OCI-LY1 (cell line): ENCODE results near the gene POM121.
"Not testable (repeated sequence)": the region's sequence is repeated elsewhere in the genome, so short reads cannot be mapped to it uniquely, and the experiment has no call there.

Source experiments
- CTCF ChIP-seq: fragments of 200-600 bp; sonication (generic), shearing (Covaris generic); IDR thresholded peaks from 2 replicates; pipeline ENCODE4 v1.5.1; 2017; ENCODE audit warnings: mild to moderate bottlenecking, antibody characterized with exemption, low read length, moderate library complexity, mixed read lengths
- EZH2 ChIP-seq: fragments of 200-600 bp; sonication (generic), shearing (Covaris generic); IDR thresholded peaks from 2 replicates; pipeline ENCODE4 v1.8.0; 2017; ENCODE audit warnings: borderline replicate concordance, mixed run types, mild to moderate bottlenecking, antibody characterized with exemption, low read length, moderate library complexity, mixed read lengths

DNA sequence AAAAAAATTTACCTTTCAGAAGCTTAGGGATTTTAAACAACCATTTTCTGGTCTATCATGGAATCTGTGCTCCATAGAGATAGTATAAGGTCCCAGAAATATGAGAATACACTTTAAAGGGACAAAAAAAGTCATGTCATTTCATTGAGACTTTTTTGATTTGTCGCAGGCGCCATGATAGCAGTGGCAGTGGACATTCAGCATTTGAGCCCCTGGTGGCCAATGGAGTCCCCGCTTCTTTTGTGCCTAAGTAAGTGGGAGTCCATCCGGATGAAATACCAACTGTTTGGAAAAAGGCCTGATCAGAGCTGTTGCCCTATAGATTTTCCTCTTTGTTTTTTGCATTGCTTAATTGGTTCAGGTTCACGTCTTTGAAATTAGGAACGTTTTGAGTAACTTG is 3.3 kb downstream of the POM121 start:
- TF ChIP-seq CTCF, EZH2: not testable (repeated sequence)
